Activated naive CD4-positive, alpha-beta T cell treated with anti-CD3 and anti-CD28 coated beads for 36 hours (primary cell): ENCODE data around the gene PLAU. TPM values are rescaled to one million over a fixed set of nuclear protein-coding genes. Genes with fewer than 3 reads are reported as not detected.
"Not testable (repeated sequence)": the region's sequence is repeated elsewhere in the genome, so short reads cannot be mapped to it uniquely, and the experiment has no call there.

ENCODE experiments used
- CTCF ChIA-PET: fragments of 350-600 bp; sonication (Branson Sonifier 250); formaldehyde crosslinking; loops from one replicate; lab custom pipeline; 2021; ENCODE audit warnings: antibody characterized with exemption; lab: Charles Lee
- DNase-seq: peaks from one replicate; pipeline ENCODE4 v3.0.0-alpha.2; 2020
- H3K27ac Mint-ChIP-seq: one replicate; pipeline ENCODE4 v1.8.0; 2021; ENCODE audit warnings: mild to moderate bottlenecking, mixed read lengths
- H3K27me3 Mint-ChIP-seq: one replicate; pipeline ENCODE4 v1.8.0; 2021; ENCODE audit warnings: low read depth, mixed read lengths
- H3K36me3 Mint-ChIP-seq: one replicate; pipeline ENCODE4 v1.8.0; 2021; ENCODE audit warnings: low read depth, mixed read lengths
- H3K4me1 Mint-ChIP-seq: one replicate; pipeline ENCODE4 v1.8.0; 2021; ENCODE audit warnings: low read depth, mixed read lengths
- H3K4me3 Mint-ChIP-seq: one replicate; pipeline ENCODE4 v1.8.0; 2021; ENCODE audit warnings: mild to moderate bottlenecking, moderate library complexity, mixed read lengths
- H3K9me3 Mint-ChIP-seq: one replicate; pipeline ENCODE4 v1.8.0; 2021; ENCODE audit warnings: mixed read lengths
- intact Hi-C: fragments of 100-400 bp; cut with micrococcal nuclease; formaldehyde crosslinking; loops from one replicate; pipeline ENCODE4 v1.15.1; 2023
- total RNA-seq, 2 experiments: library from RNA; stranded (reverse); gene quantifications; one replicate each; pipeline ENCODE4 v1.2.3, GENCODE V29; 2021

PLAU gene
- total RNA-seq, 2 experiments from 2014 or later, result 0.26 to 0.27 TPM

DNA sequence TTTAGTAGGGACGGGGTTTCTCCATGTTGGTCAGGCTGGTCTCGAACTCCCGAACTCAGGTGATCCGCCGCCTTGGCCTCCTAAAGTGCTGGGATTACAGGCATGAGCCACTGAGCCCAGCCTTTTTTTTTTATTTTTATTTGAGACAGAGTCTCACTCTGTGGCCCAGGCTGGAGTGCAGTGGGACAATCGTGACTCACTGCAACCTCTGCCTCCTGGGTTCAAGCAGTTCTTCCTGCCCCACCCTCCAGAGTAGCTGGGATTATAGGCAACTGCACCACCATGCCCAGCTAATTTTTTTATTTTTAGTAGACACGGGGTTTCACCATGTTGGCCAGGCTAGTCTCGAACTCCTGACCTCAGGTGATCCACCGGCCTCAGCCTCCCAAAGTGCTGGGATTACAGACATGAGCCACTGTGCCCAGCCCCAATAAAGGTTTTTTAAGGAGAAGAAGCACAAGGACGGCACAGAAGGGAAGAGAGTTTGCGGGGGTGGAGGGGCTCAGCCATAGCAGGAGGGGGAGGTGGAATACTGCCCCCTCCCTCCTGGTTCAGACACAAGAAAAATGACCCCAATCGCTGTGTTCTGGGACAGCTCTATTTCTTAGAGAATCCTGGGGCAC, 54.4 kb downstream of the PLAU start:
- H3K27me3 Mint-ChIP-seq, H3K9me3 Mint-ChIP-seq, intact Hi-C loops, H3K36me3 Mint-ChIP-seq, H3K4me3 Mint-ChIP-seq, H3K27ac Mint-ChIP-seq, H3K4me1 Mint-ChIP-seq, DNase-seq: not testable (repeated sequence)
- CTCF ChIA-PET, result interaction anchor here (1.9 kb wide), 1 partner anchor 25 kb away, joined by 6 read pairs; no protein-coding TSS in a partner anchor

- H3K9me3 Mint-ChIP-seq, result no peaks in the 10 kb centered on the region
- intact Hi-C loops, result no loop called here
- H3K36me3 Mint-ChIP-seq, result no peaks in the 10 kb centered on the region
- H3K27me3 Mint-ChIP-seq, result no peaks in the 10 kb centered on the region
- no peak for DNase-seq
- H3K4me1 Mint-ChIP-seq, result no peaks in the 10 kb centered on the region
- CTCF ChIA-PET, result interaction anchor here (0.6 to 1.3 kb wide), 4 partner anchors 18 to 80 kb away, joined by 3 to 5 read pairs (median 3); no protein-coding TSS in a partner anchor
- no peak overlapping the region for H3K27ac Mint-ChIP-seq
- no peak overlapping the region for H3K4me3 Mint-ChIP-seq
These were observed 55.2 kb downstream of the PLAU start for GRCh38 chr10:73965890-73966768.

- CTCF ChIA-PET, result interaction anchor here (0.7 to 2.7 kb wide), 5 partner anchors 26 to 870 kb away, joined by 3 to 14 read pairs (median 3); no protein-coding TSS in a partner anchor
- Mint-ChIP-seq H3K27me3 (no peaks in the 10 kb centered on the region), H3K4me3 (no peak overlapping the region), H3K36me3 (no peaks in the 10 kb centered on the region), H3K27ac (no peak overlapping the region), H3K9me3 (no peaks in the 10 kb centered on the region), H3K4me1 (no peaks in the 10 kb centered on the region)
- no peak for DNase-seq
- intact Hi-C loops, result no loop called here
These were observed 56.1 kb downstream of the PLAU start for GRCh38 chr10:73967022-73967429.

Other genes starting within 250 kb of the PLAU start
- 1 to 10 TPM; 7.8 to 9.0 TPM for gene AGAP5, start 213.0 kb upstream of the PLAU start, total RNA-seq
- 10 to 100 TPM; 67.0 to 68.1 TPM for gene SEC24C, start 166.8 kb upstream of the PLAU start, total RNA-seq
- gene CHCHD1, start 129.1 kb upstream of the PLAU start, total RNA-seq, result 10 to 100 TPM; 27.4 to 28.8 TPM
- 10 to 100 TPM; 25.8 to 26.7 TPM for gene ZSWIM8, start 125.5 kb upstream of the PLAU start, total RNA-seq
- gene NDST2, start 99.5 kb upstream of the PLAU start, total RNA-seq, result 100 to 1,000 TPM; 102 to 127 TPM
- gene CAMK2G, start 36.6 kb upstream of the PLAU start, total RNA-seq, result 10 to 100 TPM; 22.9 to 26.3 TPM
- gene VCL, start 87.0 kb downstream of the PLAU start, total RNA-seq, result 10 to 100 TPM; 13.4 to 14.4 TPM
- gene AP3M1, start 239.7 kb downstream of the PLAU start, total RNA-seq, result 10 to 100 TPM; 39.1 to 42.1 TPM
- 10 to 100 TPM; 43.4 to 43.9 TPM for gene ADK, start 240.1 kb downstream of the PLAU start, total RNA-seq